NCI-H1417 treated with DMSO at 0.1 percent for 48 hours (cell line): ENCODE results near the gene SEC23B.

Experiments
- DNase-seq: peaks from one replicate; lab custom pipeline; 2025; lab: John Stamatoyannopoulos, UW

Gene SEC23B

DNA sequence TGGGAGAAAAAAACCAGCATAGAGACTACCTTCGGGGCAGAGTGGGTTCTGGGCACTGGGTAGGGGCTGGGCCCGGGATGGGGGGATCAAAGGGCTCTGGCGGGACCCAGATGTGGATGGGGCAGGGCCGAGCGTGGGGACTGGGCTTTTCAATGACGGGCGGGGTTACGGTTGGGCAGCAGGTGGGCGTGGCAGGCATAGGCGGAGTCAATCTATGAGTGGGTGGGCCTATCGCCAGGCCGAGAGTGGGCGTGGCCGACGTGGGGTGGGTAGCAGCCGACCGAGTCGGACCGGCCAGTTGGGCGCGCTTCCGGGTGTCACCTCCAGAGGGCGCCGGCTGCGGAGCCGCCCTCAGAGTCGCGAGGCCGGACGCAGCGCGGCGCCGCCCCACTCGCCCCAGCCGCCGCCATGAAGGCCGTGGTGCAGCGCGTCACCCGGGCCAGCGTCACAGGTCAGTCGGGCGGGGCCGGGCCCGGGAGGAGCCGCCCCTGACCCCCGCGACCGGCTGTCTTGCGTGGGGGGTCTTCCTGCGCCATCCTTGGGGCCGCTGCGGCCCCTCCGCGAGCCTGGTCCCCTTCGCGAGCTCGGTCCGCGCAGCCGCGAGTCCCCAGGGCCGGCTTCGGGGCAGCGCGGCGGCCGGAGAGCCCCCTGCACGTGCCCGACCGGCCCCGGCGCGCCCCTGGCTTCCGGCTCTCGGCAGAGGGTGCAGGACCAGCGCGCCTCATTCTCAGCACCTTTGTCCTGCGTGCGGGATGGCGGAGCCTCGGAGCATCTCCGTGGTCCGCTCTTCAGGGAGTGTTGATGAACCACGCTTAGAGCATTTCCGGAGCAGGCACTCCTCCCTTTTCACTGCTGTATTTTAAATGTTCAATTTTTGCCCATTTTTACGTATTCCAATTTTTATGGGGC is 80.2 kb downstream of the SEC23B start, which contains the start of gene DTD1:
Gene DTD1 (plus strand): TSS at position 390 of the 909 bp plus-strand sequence. CDS start 19 bp downstream, at position 409.
- peak; percentile 69 for DNase-seq

DNA sequence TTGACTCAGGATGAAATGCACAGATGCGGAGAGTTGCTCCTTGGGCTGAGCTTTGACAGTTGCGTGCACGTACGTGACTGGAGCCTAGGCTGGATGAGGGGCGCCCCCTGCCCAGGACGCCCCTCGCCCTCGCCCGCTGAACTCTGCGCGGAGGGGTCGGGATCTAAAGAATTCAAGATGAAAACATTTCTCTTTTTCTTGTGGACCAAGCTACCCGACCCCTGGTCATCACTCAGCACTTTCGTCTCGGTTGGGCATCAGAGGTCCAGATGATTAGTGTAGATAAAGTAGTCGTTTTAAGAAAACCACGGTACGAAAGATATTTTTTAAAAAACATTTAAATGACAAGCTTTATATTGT is 80.8 kb downstream of the SEC23B start:
- DNase-seq = no peak

DNA sequence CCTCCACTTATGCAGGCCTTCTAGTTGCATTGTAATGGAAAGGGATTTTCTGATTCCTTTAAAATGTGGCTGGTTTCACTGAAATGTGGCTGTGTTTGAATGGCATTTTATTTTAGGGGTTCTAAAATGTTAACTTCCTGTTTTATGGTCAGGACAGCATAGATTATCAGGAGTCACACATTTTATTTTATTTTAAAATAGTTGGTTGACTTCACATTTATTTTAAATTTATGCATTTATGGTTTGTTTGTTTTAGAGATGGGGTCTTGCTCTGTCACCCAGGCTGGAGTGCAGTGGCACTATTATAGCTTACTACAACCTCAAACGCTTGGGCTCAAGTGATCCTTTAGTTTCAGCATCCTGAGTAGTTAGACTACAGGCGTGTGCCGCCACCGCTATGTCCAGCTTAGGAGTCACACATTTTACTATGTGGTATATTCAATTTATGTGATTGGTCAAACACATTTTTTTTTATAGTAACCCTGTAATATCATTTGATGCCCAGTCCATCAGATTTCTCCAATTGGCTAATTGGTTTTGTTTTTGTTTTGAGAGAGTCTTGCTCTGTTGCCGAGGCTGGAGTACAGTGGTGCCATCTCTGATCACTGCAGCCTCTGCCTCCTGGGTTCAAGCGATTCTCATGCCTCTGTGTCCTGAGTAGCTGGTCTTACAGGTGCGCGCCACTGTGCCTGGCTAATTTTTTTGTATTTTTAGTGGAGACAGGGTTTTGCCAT is 82.4 kb downstream of the SEC23B start:
- no peak for DNase-seq

DNA sequence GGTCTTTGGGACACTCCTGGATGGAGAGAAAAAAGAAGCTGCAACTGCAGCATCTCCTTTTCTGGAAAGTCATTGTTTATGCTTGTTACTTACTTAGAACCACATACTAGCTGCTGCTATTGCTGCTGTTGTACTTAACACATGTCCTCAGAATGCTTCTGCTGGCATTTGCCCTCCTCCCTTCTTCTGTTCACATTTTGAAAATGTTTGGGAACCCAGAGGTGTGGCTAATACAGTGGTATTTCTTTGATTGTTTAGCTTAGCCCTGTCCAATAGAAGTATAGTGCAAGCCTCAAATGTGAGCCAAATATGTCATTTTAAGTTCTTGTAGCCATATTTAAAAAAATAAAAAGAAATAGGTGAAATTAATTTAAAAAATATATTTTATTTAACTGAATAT is 88.5 kb downstream of the SEC23B start:
- DNase-seq = no peak

DNA sequence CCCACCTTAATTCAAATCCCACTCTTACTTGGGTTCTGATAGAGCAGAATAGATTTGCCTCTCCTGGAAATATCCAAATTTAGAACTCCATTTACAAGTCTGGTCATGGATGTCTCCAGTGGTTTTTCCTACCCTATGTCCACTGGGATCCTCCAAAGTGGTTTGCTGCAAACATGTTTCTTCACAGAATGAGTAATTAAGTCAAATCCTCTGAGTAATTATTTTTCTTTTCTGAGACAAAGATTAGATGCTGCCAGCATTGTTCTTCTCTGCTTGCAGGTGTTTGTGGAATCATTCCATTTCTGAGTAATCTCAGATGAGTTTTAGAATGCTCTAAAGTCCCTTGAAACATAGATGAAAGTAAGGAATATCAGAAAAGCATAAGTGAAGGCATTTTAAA is 102.0 kb downstream of the SEC23B start:
- no peak for DNase-seq
